Activated CD8-positive, alpha-beta T cell treated with anti-CD3 and anti-CD28 coated beads for 36 hours (primary cell): ENCODE data around the gene COL18A1. TPM values are rescaled to one million over a fixed set of nuclear protein-coding genes. Genes with fewer than 3 reads are reported as not detected.

Experiments
- ATAC-seq: fragments of 200-7000 bp; cut with Tn5 transposase; one replicate; pipeline ENCODE4 v1.10.0; 2021; ENCODE audit warnings: mild to moderate bottlenecking, moderate library complexity
- CTCF ChIA-PET: fragments of 350-600 bp; sonication (Branson Sonifier 250); formaldehyde crosslinking; loops from one replicate; lab custom pipeline; 2021; ENCODE audit warnings: antibody characterized with exemption; lab: Charles Lee
- POLR2A ChIA-PET: fragments of 350-600 bp; sonication (Branson Sonifier 250); formaldehyde crosslinking; loops from one replicate; lab custom pipeline; 2021; ENCODE audit warnings: antibody characterized with exemption; lab: Charles Lee
- DNase-seq: peaks from one replicate; pipeline ENCODE4 v3.0.0-alpha.2; 2020
- H3K27ac Mint-ChIP-seq: one replicate; pipeline ENCODE4 v1.8.0; 2021; ENCODE audit warnings: mild to moderate bottlenecking, mixed read lengths
- H3K27me3 Mint-ChIP-seq: one replicate; pipeline ENCODE4 v1.8.0; 2021; ENCODE audit warnings: mixed read lengths
- H3K36me3 Mint-ChIP-seq: one replicate; pipeline ENCODE4 v1.8.0; 2021; ENCODE audit warnings: low read depth, mixed read lengths
- H3K4me1 Mint-ChIP-seq: one replicate; pipeline ENCODE4 v1.8.0; 2021; ENCODE audit warnings: low read depth, mixed read lengths
- H3K4me3 Mint-ChIP-seq: one replicate; pipeline ENCODE4 v1.8.0; 2021; ENCODE audit warnings: mild to moderate bottlenecking, moderate library complexity, mixed read lengths
- H3K9me3 Mint-ChIP-seq: one replicate; pipeline ENCODE4 v1.8.0; 2021; ENCODE audit warnings: mixed read lengths
- CTCF ChIP-seq: fragments of 200-600 bp; IDR thresholded peaks from one replicate; pipeline ENCODE4 v1.8.0; 2022; ENCODE audit warnings: antibody characterized with exemption, mild to moderate bottlenecking
- intact Hi-C: fragments of 100-400 bp; cut with micrococcal nuclease; formaldehyde crosslinking; loops from one replicate; pipeline ENCODE4 v1.10.0; 2022
- total RNA-seq, 2 experiments: library from RNA; stranded (reverse); gene quantifications; one replicate each; pipeline ENCODE4 v1.2.3, GENCODE V29; 2021

Gene COL18A1
- total RNA-seq, 2 experiments from 2014 or later = 9.4 to 9.7 TPM

- POLR2A ChIA-PET = no interaction called here
- H3K27ac Mint-ChIP-seq = no peak overlapping the region
- intact Hi-C loops = no loop called here
- ATAC-seq = no peak
- H3K4me1 Mint-ChIP-seq = peaks cover 4% of the 10 kb centered on the region
- H3K27me3 Mint-ChIP-seq = peaks cover 17% of the 10 kb centered on the region
- TF ChIP-seq CTCF = no peak
- H3K36me3 Mint-ChIP-seq = no peaks in the 10 kb centered on the region
- H3K9me3 Mint-ChIP-seq = peaks cover 8% of the 10 kb centered on the region
- H3K4me3 Mint-ChIP-seq = no peak overlapping the region
- CTCF ChIA-PET = no interaction called here
- DNase-seq = no peak
Observed at GRCh38 chr21:45447821-45448220, 42.9 kb downstream of the COL18A1 start.

DNA sequence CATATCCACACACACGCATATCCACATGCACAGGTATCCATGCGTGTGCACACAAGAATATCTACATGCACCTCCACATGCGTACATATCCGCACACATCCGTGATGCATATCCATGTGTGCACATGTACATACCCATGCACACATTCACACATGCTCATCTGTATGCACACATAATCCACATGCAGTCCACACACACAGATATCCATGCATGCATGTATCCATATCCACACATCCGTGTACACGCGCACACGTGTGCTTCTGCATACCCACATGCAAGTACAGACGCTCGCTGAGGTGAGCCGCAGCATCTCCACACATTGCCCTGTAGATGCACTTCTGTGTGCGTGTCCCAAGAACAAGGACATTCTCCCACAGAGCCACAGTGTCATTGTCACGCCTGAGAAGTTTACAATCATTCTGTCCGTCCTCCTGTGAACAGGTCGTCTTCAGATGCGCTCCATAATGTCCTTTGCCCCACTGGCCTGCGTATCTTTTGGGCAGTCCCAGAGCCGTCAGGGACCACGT, 43.4 kb downstream of the COL18A1 start:
- POLR2A ChIA-PET = no interaction called here
- Mint-ChIP-seq H3K36me3 (no peaks in the 10 kb centered on the region), H3K4me3 (no peak overlapping the region), H3K4me1 (peaks cover 4% of the 10 kb centered on the region), H3K27ac (no peak overlapping the region), H3K27me3 (peaks cover 17% of the 10 kb centered on the region), H3K9me3 (peaks cover 12% of the 10 kb centered on the region)
- TF ChIP-seq CTCF = no peak
- ATAC-seq (no peak), DNase-seq (no peak)
- intact Hi-C loops = no loop called here
- CTCF ChIA-PET = no interaction called here

DNA sequence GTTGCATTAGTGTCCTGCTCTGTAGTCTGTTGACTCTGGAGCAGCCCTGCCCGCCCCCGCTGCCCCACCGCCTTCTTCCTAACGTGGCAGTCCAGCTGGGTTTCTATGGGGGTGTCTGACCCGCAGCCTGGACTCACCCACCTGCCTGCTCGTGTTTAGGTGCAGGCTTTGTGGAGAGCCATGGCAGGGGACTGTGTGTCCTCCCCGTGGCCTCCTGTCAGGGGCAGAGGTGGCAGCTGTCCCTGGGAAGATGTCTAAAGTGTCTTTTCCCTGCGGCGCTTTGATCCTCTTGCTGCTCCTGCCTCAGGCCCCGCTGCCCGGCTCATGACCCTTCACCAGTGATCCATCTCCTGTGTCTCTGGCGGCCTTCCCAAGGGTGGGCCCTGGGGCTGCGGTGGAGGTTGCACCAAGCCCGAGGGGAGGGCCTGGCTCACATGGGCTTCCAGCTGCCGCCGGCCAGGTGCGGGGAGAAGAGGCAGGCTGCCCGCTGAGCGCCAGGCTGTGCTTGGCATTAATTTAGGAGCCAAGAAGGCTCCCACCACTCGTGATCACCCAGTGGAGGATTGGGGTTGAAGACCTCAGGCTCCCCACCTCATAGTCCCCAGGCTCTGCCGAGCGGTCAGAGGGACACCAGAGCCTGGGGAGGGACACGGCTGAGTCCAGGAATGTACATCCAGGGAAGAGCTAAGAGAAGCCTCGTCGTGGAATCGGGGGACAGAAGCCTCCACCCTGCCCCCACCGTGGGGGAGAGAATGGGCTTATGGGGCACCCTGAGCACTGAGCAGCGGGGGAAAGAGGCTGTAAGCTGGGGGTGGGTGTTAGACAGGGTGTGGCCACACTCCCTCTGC, 44.1 kb downstream of the COL18A1 start:
- peaks cover 4% of the 10 kb centered on the region for H3K4me1 Mint-ChIP-seq
- ATAC-seq = no peak
- peaks cover 17% of the 10 kb centered on the region for H3K27me3 Mint-ChIP-seq
- H3K36me3 Mint-ChIP-seq = no peaks in the 10 kb centered on the region
- CTCF ChIA-PET = no interaction called here
- intact Hi-C loops = no loop called here
- no peak overlapping the region for H3K4me3 Mint-ChIP-seq
- H3K27ac Mint-ChIP-seq = no peak overlapping the region
- peaks cover 12% of the 10 kb centered on the region for H3K9me3 Mint-ChIP-seq
- TF ChIP-seq CTCF = no peak
- DNase-seq = no peak
- POLR2A ChIA-PET = no interaction called here

DNA sequence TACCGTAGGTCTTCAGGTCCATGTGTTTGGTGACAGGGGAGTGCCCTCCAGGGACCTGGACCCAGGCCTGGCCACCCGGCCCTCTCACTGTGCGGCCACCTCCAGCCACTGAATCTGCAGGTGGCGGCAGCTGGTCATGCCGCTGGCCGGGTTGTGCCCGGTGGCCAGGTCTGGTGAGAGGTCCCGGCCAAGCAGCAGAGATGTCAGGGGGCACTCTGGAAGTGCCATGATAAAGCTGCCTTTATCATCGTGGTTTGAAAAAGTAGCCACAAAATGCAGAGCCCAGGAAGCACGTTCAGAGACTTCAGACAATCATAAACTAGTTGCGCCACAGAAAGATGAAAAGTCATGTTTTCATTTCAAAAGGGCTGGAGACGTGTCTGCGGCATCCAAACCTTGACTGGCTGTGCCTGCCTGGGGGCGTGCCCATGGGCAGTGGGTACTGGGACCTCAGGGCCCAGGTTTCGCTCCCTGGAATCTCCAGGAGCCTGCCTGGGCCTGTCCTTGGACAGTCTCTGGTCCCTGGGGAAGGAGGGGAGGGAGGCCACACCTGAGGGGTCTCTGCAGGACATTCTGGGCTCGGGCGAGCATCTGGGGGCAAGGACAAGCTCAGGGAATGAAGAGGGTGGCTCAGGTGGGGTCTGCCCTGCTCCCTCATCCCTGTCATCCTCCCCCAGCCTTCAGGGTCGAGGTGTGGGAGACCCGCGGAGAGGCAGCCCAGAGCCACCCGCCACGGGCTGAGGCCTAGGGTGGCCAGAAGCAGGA, 44.9 kb downstream of the COL18A1 start:
- DNase-seq (no peak), ATAC-seq (no peak)
- TF ChIP-seq CTCF = no peak
- Mint-ChIP-seq H3K27ac (no peak overlapping the region), H3K36me3 (no peaks in the 10 kb centered on the region), H3K9me3 (peaks cover 12% of the 10 kb centered on the region), H3K4me3 (no peak overlapping the region), H3K4me1 (peaks cover 4% of the 10 kb centered on the region), H3K27me3 (peaks cover 17% of the 10 kb centered on the region)
- CTCF ChIA-PET = no interaction called here
- intact Hi-C loops = no loop called here
- POLR2A ChIA-PET = no interaction called here
